OCI-LY3 (cell line): ENCODE data around the gene SLC1A4.

Experiments
- H2AFZ ChIP-seq: fragments of 200-600, 300-600 bp; shearing (Covaris generic); 2 replicates; pipeline ENCODE4 v1.6.0; 2014; ENCODE audit warnings: antibody characterized with exemption, low read depth, low read length
- H3K27ac ChIP-seq: fragments of 200-600, 300-600 bp; sonication (generic); 2 replicates; pipeline ENCODE4 v1.5.1; 2014; ENCODE audit warnings: mild to moderate bottlenecking, low read length, moderate library complexity, mixed read lengths
- H3K27me3 ChIP-seq: fragments of 200-600, 300-600 bp; sonication (generic); 2 replicates; pipeline ENCODE4 v1.6.1; 2014; ENCODE audit warnings: low read depth, low read length, mixed read lengths
- H3K36me3 ChIP-seq: fragments of 200-600, 300-600 bp; sonication (generic); replicated peaks from 2 replicates; pipeline ENCODE3; 2014; ENCODE audit warnings: low read depth, low read length, mixed read lengths
- H3K4me1 ChIP-seq: fragments of 300-600, 200-600 bp; sonication (generic); 2 replicates; pipeline ENCODE4 v1.6.1; 2014; ENCODE audit warnings: low read length, mixed read lengths
- H3K4me2 ChIP-seq: fragments of 200-600, 300-600 bp; sonication (generic); 2 replicates; pipeline ENCODE4 v1.6.1; 2014; ENCODE audit warnings: low read length, mixed read lengths
- H3K4me3 ChIP-seq: fragments of 300-600, 200-600 bp; sonication (generic); 2 replicates; pipeline ENCODE4 v1.5.1; 2014; ENCODE audit warnings: antibody characterized with exemption, mild to moderate bottlenecking, low read length, moderate library complexity
- H3K79me2 ChIP-seq: fragments of 300-600, 200-600 bp; shearing (Covaris generic); 2 replicates; pipeline ENCODE4 v1.6.1; 2014; ENCODE audit warnings: mild to moderate bottlenecking, low read length, mixed read lengths
- H3K9ac ChIP-seq: fragments of 300-600, 200-600 bp; shearing (Covaris generic); 2 replicates; pipeline ENCODE4 v1.6.0; 2014; ENCODE audit warnings: mild to moderate bottlenecking, low read length, moderate library complexity
- H3K9me3 ChIP-seq: fragments of 200-600, 300-600 bp; shearing (Covaris generic); 2 replicates; pipeline ENCODE4 v1.6.1; 2014; ENCODE audit warnings: low read length, mixed read lengths; ENCODE audit not compliant: insufficient read depth
- H4K20me1 ChIP-seq: fragments of 200-600, 300-600 bp; sonication (generic); 2 replicates; pipeline ENCODE4 v1.6.1; 2016; ENCODE audit warnings: low read length, mixed read lengths; ENCODE audit not compliant: insufficient read depth
- EZH2phosphoT487 ChIP-seq: fragments of 200-600 bp; shearing (Covaris generic); IDR thresholded peaks from 2 replicates; pipeline ENCODE4 v1.6.1; 2018; ENCODE audit warnings: antibody characterized with exemption, mixed run types, low read depth
- TF ChIP-seq, protein P1 (sequence below): fragments of 200-600, 300-600 bp; sonication (generic); IDR thresholded peaks from 2 replicates; pipeline ENCODE4 v1.5.1; 2014; ENCODE audit warnings: antibody characterized with exemption, low read length, low read depth

Gene SLC1A4

DNA sequence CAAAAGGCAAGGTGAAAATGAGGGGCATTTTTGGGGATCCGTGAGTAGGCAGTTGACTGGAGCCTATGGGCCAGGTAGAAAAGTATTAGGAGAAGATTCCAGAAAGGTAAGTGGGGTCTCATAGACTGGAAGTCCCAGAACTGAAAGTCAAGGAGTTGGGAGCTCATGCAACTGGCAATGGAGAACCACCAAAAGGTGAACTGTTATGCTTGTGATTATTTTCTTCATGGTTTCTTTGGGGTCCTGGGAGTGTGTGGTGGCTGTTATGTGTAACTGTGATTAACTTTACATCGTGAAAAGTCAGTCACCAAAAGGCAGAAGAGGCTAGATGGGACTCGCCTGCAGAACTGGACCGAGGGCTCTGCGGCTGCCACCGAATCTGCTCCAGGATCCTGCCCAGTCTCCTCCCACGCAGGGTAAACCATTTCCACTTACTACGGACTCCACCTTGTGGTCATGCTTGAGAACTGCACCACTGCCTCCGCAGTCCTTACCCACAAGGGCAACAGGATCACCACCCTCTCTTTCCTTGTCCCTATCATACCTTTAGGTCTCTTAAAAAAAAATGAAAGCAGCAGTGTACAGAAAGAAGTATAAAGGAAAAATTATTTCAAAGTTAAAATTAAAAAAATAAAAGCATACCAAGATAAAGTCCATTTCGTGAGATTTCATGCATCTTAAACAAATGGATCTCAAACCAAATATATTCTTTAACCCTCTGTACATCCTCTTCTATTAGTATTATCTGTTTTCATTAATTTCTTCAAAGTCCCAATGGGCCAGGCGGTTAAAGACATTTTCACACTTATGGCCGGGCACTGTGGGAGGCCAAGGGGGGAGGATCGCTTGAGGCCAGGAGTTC, 51.4 kb downstream of the SLC1A4 start:
- peaks cover 12% of the 10 kb centered on the region for H3K36me3 ChIP-seq

DNA sequence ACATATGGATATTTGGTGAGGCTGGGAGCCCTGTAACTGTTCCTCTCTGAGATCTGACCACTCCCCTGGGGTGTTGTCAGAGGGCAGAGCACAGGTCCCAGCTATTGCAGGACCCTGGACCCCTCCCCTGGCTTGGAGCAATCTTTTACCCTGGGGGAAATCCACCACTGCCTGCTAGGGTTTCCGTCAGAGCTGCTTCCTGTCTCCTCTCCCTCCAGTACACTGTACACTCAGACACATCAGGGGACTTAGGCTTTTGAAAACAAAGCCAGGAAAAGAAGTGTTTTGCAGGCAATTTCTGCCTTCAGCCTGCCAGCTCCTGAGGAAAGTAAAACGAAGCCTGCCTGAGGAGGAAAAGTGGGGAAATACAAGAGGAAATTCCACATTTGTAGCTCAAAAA, 53.8 kb downstream of the SLC1A4 start:
- H3K4me3 ChIP-seq: no peak overlapping the region

More for the DNA sequence above, 51.4 kb downstream of the SLC1A4 start:
- H3K27me3 ChIP-seq: no peaks in the 10 kb centered on the region
- H3K9ac ChIP-seq: 0 out of 2 replicates have a peak overlapping the region, but pooled peaks have one; percentile 16
- H3K27ac ChIP-seq: no peak overlapping the region
- peaks cover 8% of the 10 kb centered on the region for H3K4me1 ChIP-seq
- H4K20me1 ChIP-seq: no peaks in the 10 kb centered on the region
- H3K9me3 ChIP-seq: peaks cover 15% of the 10 kb centered on the region
- no peaks in the 10 kb centered on the region for H3K79me2 ChIP-seq
- TF ChIP-seq, protein P1, sequence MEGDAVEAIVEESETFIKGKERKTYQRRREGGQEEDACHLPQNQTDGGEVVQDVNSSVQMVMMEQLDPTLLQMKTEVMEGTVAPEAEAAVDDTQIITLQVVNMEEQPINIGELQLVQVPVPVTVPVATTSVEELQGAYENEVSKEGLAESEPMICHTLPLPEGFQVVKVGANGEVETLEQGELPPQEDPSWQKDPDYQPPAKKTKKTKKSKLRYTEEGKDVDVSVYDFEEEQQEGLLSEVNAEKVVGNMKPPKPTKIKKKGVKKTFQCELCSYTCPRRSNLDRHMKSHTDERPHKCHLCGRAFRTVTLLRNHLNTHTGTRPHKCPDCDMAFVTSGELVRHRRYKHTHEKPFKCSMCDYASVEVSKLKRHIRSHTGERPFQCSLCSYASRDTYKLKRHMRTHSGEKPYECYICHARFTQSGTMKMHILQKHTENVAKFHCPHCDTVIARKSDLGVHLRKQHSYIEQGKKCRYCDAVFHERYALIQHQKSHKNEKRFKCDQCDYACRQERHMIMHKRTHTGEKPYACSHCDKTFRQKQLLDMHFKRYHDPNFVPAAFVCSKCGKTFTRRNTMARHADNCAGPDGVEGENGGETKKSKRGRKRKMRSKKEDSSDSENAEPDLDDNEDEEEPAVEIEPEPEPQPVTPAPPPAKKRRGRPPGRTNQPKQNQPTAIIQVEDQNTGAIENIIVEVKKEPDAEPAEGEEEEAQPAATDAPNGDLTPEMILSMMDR: peak; percentile 89
- TF ChIP-seq EZH2phosphoT487: no peak
- peak overlapping the region; percentile 57 for H3K4me3 ChIP-seq
- peak overlapping the region; percentile 83 for H3K4me2 ChIP-seq
- H2AFZ ChIP-seq: no peak overlapping the region

DNA sequence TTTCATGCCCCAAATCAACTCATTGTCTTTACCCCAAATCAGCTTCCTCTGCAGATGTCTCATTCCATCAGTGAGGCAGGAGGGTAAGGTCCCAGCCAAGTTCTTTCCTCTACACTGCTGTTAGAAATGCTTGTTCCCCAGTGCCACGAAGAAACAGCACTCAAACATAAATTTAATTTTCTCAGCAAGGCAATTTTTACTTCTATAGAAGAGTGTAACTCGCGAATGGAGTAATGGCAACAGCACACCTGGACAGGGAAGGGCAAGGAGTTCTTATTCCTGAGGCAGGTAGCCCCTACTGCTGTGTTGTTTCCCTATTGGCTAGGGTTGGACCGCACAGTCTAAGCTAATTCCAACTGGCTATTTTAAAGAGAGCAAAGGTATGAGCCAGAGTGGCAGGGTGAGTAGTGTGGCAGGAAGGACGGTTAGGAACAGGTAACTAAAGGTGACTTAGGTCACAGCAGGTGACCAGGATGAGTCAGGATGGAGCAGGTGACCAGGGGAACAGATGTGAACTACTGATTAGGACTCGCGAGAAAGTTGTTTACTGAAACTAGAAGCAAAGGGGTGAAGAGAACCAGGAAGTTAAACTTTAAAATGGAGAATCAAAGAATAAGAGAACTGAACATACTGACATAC, 55.0 kb downstream of the SLC1A4 start:
- Histone ChIP-seq H3K4me2 (no peak overlapping the region), H3K27me3 (no peaks in the 10 kb centered on the region), H4K20me1 (no peaks in the 10 kb centered on the region), H3K36me3 (peaks cover 17% of the 10 kb centered on the region), H2AFZ (no peak overlapping the region), H3K79me2 (no peaks in the 10 kb centered on the region), H3K9me3 (peaks cover 15% of the 10 kb centered on the region), H3K4me1 (peaks cover 8% of the 10 kb centered on the region), H3K27ac (no peak overlapping the region), H3K4me3 (no peak overlapping the region), H3K9ac (no peak overlapping the region)
- TF ChIP-seq, protein P1: no peak
- no peak for TF ChIP-seq EZH2phosphoT487

More for the DNA sequence above, 53.8 kb downstream of the SLC1A4 start:
- Histone ChIP-seq H2AFZ (no peak overlapping the region), H3K4me2 (no peak overlapping the region), H3K79me2 (no peaks in the 10 kb centered on the region), H3K27me3 (no peaks in the 10 kb centered on the region), H3K36me3 (peaks cover 17% of the 10 kb centered on the region), H3K27ac (no peak overlapping the region), H4K20me1 (no peaks in the 10 kb centered on the region), H3K9me3 (peaks cover 15% of the 10 kb centered on the region), H3K9ac (no peak overlapping the region), H3K4me1 (peaks cover 8% of the 10 kb centered on the region)
- no peak for TF ChIP-seq EZH2phosphoT487
- TF ChIP-seq, protein P1: no peak

DNA sequence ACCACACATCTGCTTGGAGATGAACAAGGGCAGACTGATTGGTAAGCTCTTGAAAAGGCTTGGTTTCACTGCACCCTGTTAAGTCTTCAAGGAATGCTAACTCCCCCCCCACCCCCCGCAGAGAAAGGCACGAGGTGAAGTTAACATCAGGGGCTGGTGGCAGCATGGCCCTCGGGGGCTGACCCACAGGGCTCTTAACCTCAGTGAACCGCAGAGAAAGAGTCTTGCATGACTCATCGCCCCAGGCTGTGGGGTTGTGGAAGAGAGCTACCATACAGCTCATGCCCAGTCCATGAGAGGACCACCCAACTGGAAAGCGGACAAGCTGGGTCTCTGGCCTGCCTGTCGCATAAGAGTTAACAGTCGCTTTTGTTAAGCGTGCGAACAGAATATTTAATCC, 56.5 kb downstream of the SLC1A4 start:
- Histone ChIP-seq H2AFZ (no peak overlapping the region), H3K9ac (no peak overlapping the region), H3K27me3 (no peaks in the 10 kb centered on the region), H3K4me3 (no peak overlapping the region), H4K20me1 (no peaks in the 10 kb centered on the region), H3K27ac (no peak overlapping the region), H3K79me2 (no peaks in the 10 kb centered on the region), H3K4me1 (no peaks in the 10 kb centered on the region), H3K36me3 (peaks cover 17% of the 10 kb centered on the region), H3K9me3 (peaks cover 15% of the 10 kb centered on the region), H3K4me2 (no peak overlapping the region)
- TF ChIP-seq, protein P1: no peak
- TF ChIP-seq EZH2phosphoT487: no peak
